Activated CD4-positive, alpha-beta memory T cell treated with anti-CD3 and anti-CD28 coated beads for 36 hours (primary cell): ENCODE measurements around the gene METTL24. TPM values are rescaled to one million over a fixed set of nuclear protein-coding genes. Genes with fewer than 3 reads are reported as not detected.

Experiments
- CTCF ChIA-PET: fragments of 350-600 bp; sonication (Branson Sonifier 250); formaldehyde crosslinking; loops from one replicate; lab custom pipeline; 2021; ENCODE audit warnings: antibody characterized with exemption, inconsistent platforms; lab: Charles Lee
- POLR2A ChIA-PET: fragments of 350-600 bp; sonication (Branson Sonifier 250); formaldehyde crosslinking; loops from one replicate; lab custom pipeline; 2021; ENCODE audit warnings: antibody characterized with exemption; lab: Charles Lee
- DNase-seq: peaks from one replicate; pipeline ENCODE4 v3.0.0-alpha.2; 2020
- H3K27ac Mint-ChIP-seq: one replicate; pipeline ENCODE4 v1.8.0; 2021; ENCODE audit warnings: mixed read lengths
- H3K27me3 Mint-ChIP-seq: one replicate; pipeline ENCODE4 v1.8.0; 2021; ENCODE audit warnings: mixed read lengths
- H3K36me3 Mint-ChIP-seq: one replicate; pipeline ENCODE4 v1.8.0; 2021; ENCODE audit warnings: mixed read lengths
- H3K4me1 Mint-ChIP-seq: one replicate; pipeline ENCODE4 v1.8.0; 2021; ENCODE audit warnings: low read depth, mixed read lengths
- H3K4me3 Mint-ChIP-seq: one replicate; pipeline ENCODE4 v1.8.0; 2021; ENCODE audit warnings: mild to moderate bottlenecking, mixed read lengths
- H3K9me3 Mint-ChIP-seq: one replicate; pipeline ENCODE4 v1.8.0; 2021; ENCODE audit warnings: mixed read lengths
- intact Hi-C: fragments of 100-400 bp; cut with micrococcal nuclease; formaldehyde crosslinking; loops from one replicate; pipeline ENCODE4 v1.15.1; 2023
- total RNA-seq, 2 experiments: library from RNA; stranded (reverse); gene quantifications; one replicate each; pipeline ENCODE4 v1.2.3, GENCODE V29; 2021

The METTL24 gene
- total RNA-seq, 2 experiments from 2014 or later = not detected

DNA sequence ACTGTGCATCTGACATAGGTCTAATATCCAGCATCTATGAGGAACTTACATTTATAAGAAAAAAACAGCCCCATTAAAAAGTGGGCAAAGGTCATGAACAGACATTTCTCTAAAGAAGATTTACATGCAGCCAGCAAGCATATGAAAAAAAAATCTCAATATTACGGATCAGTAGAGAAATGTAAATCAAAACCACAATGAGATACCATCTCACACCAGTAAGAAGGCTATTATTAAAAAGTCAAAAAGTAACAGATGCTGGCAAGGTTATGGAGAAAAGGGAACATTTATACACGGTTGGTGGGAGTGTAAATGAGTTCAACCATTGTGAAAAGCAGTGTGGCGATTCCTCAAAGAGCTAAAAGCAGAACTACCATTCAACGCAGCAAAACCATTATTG lies 13.1 kb downstream of the METTL24 start:
- Mint-ChIP-seq H3K9me3 (no peaks in the 10 kb centered on the region), H3K4me3 (no peak overlapping the region), H3K27me3 (no peaks in the 10 kb centered on the region), H3K27ac (no peak overlapping the region), H3K4me1 (no peaks in the 10 kb centered on the region), H3K36me3 (no peaks in the 10 kb centered on the region)
- DNase-seq = no peak
- intact Hi-C loops = no loop called here
- POLR2A ChIA-PET = no interaction called here
- CTCF ChIA-PET = no interaction called here

DNA sequence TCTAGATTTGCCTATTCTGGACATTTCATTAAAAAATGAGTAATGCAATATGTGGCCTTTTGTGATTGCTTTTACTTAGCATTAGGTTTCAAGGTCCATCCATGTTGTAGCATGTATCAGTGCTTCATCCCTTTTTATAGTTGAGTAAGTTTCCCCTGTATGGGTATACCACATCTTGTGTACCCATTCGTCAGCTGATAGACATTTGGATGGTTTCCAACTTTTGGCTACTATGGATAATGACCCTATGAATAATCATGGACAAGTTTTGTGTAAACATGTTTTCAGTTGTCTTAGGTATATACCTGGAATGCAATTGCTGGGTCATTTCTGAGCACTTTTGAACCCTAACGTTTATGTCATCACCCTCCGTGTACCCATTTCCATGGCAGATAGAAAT lies 15.4 kb downstream of the METTL24 start:
- H3K4me1 Mint-ChIP-seq = no peaks in the 10 kb centered on the region
- CTCF ChIA-PET = no interaction called here
- H3K27ac Mint-ChIP-seq = no peak overlapping the region
- H3K9me3 Mint-ChIP-seq = no peaks in the 10 kb centered on the region
- DNase-seq = no peak
- POLR2A ChIA-PET = no interaction called here
- H3K36me3 Mint-ChIP-seq = no peaks in the 10 kb centered on the region
- intact Hi-C loops = no loop called here
- H3K27me3 Mint-ChIP-seq = no peaks in the 10 kb centered on the region
- H3K4me3 Mint-ChIP-seq = no peak overlapping the region

DNA sequence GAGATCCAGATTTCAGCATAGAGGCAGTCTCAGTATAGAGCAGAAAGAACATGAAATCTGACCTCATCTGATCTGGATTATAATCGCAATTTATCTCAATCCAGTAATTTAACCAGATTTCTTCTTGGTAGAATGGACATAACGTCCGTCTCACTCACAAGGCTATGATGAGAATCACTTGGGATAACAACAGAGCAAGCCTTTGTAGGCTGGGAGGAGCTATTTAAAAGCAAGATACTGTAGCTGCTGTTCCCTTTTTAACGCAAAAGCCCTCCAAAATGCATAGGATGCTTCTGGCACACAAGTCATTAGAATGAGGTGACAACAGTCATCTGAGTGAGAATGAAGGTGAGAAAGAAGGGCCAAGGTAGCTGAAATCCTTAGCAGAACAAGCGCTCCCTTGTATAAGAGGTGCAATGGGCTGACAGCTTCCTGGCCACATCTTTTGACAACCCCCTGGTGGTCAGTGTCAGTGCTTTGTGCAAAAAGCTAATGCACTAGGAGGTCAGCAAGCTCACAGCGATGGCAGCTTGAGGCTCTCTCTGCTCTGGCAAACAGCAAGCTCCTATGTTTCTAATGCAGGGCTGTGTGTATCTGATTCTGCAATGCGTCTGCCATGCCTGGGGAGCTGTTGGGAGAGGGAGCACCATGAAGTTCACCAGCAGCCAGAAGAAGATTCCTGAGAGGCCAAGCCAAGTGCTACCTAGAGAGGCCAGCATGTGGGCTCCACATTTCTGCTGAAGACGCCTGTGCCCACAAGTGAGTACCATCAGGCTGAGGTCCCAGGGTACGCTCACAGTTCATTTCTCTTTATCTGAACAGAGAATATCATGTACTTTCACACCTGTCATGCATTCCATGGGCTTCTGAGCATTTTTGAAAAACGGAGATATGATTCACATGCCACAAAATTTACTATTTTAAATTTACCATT lies 16.2 kb downstream of the METTL24 start:
- Mint-ChIP-seq H3K9me3 (no peaks in the 10 kb centered on the region), H3K4me1 (no peaks in the 10 kb centered on the region), H3K4me3 (no peak overlapping the region), H3K27me3 (no peaks in the 10 kb centered on the region), H3K27ac (no peak overlapping the region), H3K36me3 (no peaks in the 10 kb centered on the region)
- CTCF ChIA-PET = no interaction called here
- DNase-seq = no peak
- POLR2A ChIA-PET = no interaction called here
- intact Hi-C loops = no loop called here

DNA sequence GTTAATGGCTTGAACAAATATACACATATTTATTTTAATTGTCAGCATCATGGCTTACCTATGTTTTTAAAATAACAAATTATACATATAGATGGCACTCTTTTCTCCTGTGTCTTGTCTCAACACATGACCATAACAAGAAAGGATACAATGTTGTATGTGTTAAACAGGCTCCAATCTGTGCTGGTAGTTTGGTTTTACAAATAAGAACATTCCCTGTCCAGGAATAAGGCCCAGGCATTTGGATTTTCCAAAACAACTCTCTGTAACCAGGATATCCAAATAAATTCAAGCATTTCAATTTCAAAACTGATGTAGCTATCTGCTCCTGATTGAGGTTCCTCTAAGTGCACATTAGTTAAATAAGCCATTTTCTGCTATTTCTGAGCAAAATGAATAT lies 17.1 kb downstream of the METTL24 start:
- H3K4me1 Mint-ChIP-seq = no peaks in the 10 kb centered on the region
- ChIA-PET CTCF (no interaction called here), POLR2A (no interaction called here)
- peaks cover 3% of the 10 kb centered on the region for H3K27me3 Mint-ChIP-seq
- no peak overlapping the region for H3K27ac Mint-ChIP-seq
- H3K9me3 Mint-ChIP-seq = no peaks in the 10 kb centered on the region
- no peak overlapping the region for H3K4me3 Mint-ChIP-seq
- DNase-seq = no peak
- intact Hi-C loops = no loop called here
- H3K36me3 Mint-ChIP-seq = no peaks in the 10 kb centered on the region

DNA sequence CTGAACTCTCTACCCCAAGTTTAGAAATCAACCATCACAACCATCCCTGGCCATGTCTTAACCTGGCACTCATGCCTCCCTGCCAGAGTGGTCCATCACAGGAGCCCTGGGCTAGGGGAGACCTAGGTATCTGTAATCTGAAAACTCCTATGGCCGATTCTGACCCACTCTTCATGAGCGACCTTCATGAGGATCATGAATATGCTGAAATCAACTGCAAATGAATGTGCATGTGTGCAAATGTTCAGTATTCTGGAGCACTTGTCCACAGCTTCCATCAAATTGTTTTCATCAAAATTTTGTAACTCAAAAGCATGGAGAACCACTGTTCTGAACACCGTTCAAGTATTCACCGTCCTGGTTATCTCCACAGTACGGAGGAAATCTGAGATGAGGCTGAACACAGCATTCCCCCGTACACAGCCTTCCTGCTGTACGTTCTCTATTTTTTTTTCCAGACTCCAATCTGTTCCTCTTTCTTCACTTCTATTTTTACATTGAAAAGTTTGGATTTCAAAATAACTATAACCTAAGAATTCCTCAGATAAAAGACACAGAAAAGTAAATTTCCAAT lies 17.7 kb downstream of the METTL24 start:
- Mint-ChIP-seq H3K4me3 (no peak overlapping the region), H3K27me3 (peaks cover 6% of the 10 kb centered on the region), H3K4me1 (no peaks in the 10 kb centered on the region), H3K27ac (no peak overlapping the region), H3K36me3 (no peaks in the 10 kb centered on the region), H3K9me3 (no peaks in the 10 kb centered on the region)
- ChIA-PET CTCF (no interaction called here), POLR2A (no interaction called here)
- intact Hi-C loops = no loop called here
- DNase-seq = no peak

DNA sequence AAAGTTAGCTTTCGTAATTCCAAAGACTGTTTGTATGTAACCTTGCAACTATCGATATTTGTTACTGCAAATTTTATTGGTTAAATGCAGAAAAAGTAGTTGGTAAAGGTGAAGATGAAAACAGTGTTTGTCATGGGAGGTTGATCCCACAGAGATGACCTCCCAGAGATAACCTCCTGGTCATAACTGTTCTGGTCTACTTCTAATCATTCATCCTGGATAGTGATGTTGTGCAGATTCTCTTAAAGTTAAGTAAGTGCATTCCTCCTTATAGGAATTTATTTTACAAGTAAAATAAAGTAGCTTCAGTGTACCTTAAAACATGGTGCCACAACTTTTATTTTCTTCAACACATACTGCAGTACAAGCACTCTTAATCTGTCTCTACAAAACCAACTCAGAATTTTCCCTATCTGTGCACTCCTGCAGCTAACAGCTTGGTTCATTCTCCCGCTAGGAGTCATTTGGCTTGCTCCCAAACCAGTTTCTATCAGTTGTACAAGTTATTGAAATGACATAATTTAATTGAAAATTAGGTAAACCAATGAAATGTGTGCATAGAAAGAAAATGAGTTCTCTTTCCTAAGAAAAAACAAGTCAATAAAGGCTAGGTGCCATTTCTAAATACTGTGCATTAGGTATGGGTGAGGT lies 19.2 kb downstream of the METTL24 start:
- CTCF ChIA-PET = no interaction called here
- DNase-seq = no peak
- Mint-ChIP-seq H3K27ac (no peak overlapping the region), H3K4me3 (no peak overlapping the region), H3K9me3 (no peaks in the 10 kb centered on the region), H3K4me1 (no peaks in the 10 kb centered on the region), H3K36me3 (no peaks in the 10 kb centered on the region), H3K27me3 (peaks cover 9% of the 10 kb centered on the region)
- POLR2A ChIA-PET = no interaction called here
- intact Hi-C loops = no loop called here

DNA sequence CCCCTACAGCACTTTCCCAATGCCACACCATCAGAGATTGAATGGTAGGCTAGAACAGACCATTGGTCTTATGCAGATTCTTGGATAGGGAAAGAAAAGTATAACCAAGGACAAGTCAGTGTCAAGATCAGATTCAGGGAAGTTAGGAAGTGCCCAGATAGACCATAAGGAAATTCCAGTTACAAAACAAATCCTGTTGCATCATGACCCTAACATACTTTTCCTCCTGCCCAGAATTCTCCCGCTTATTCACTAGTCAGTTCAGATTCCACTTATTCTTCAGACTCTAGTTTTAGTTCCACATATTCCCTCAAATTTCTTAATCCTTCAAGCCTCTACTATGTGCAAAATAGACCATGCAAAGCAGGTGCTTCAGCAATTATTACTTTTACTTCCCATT lies 20.7 kb downstream of the METTL24 start:
- no peak for DNase-seq
- no peaks in the 10 kb centered on the region for H3K9me3 Mint-ChIP-seq
- H3K36me3 Mint-ChIP-seq = no peaks in the 10 kb centered on the region
- ChIA-PET CTCF (no interaction called here), POLR2A (no interaction called here)
- intact Hi-C loops = no loop called here
- no peak overlapping the region for H3K27ac Mint-ChIP-seq
- H3K4me1 Mint-ChIP-seq = no peaks in the 10 kb centered on the region
- H3K4me3 Mint-ChIP-seq = no peak overlapping the region
- H3K27me3 Mint-ChIP-seq = peaks cover 11% of the 10 kb centered on the region

DNA sequence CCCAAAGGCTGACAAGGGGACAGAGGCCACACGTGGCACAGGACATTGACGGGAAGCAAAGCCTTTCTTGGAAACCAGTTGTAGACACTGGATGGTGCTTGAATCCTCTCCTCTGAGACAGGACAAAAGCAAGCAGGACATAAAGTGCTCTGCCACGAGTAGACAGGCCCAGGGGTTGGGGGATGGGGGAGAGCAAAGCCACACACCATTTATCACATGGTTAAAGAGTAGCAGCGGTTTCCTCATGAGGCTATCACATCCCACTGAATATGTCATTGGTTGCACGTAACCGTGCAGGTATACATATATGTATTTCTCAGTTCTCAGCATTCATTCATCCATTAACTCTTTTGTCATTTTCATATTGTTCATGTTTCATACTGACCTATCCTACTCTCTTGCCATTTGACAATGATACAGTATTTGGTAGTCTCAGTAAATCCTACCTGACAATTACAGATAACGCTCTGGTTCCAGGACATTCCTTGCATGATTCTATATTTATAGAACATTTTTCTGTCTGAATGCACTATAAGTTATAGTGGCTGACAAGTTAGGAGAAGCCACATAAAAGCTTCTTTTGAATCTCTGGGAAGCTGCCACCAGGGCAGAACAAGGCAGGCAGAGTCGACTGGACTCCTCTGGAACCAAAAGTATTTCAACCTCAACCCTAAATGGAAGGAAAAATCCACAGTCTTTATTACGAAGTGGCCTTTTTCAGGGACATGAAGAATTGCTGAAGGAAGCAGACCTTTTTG lies 23.5 kb downstream of the METTL24 start:
- no peaks in the 10 kb centered on the region for H3K36me3 Mint-ChIP-seq
- no peak overlapping the region for H3K27ac Mint-ChIP-seq
- H3K27me3 Mint-ChIP-seq = peaks cover 11% of the 10 kb centered on the region
- intact Hi-C loops = no loop called here
- no peak overlapping the region for H3K4me3 Mint-ChIP-seq
- H3K4me1 Mint-ChIP-seq = no peaks in the 10 kb centered on the region
- ChIA-PET CTCF (interaction anchor here (1.1 kb wide), 1 partner anchor 56 kb away, joined by 3 read pairs; no protein-coding TSS in a partner anchor), POLR2A (no interaction called here)
- DNase-seq = no peak
- H3K9me3 Mint-ChIP-seq = no peaks in the 10 kb centered on the region

DNA sequence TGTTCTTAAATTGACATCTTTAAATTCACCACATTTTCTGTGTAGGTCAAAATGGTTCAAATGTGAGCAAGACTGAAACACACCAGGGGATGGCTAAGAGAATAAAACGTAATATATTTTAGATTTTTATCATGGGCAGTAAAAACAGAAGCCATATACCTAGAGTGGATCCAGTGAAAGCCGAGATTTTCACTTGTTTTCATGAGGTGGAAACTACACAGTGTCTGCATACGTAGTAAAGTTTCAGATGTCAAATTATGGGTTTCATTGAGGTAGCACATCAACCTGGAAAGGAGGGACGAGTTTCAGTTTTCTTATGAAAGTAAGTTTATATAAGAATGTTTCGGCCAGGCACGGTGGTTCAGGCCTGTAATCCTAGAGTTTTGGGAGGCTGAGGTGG lies 25.9 kb downstream of the METTL24 start:
- no peak for DNase-seq
- ChIA-PET CTCF (no interaction called here), POLR2A (no interaction called here)
- Mint-ChIP-seq H3K4me1 (no peaks in the 10 kb centered on the region), H3K4me3 (no peak overlapping the region), H3K27me3 (peaks cover 11% of the 10 kb centered on the region), H3K27ac (no peak overlapping the region), H3K36me3 (no peaks in the 10 kb centered on the region), H3K9me3 (no peaks in the 10 kb centered on the region)
- intact Hi-C loops = no loop called here

DNA sequence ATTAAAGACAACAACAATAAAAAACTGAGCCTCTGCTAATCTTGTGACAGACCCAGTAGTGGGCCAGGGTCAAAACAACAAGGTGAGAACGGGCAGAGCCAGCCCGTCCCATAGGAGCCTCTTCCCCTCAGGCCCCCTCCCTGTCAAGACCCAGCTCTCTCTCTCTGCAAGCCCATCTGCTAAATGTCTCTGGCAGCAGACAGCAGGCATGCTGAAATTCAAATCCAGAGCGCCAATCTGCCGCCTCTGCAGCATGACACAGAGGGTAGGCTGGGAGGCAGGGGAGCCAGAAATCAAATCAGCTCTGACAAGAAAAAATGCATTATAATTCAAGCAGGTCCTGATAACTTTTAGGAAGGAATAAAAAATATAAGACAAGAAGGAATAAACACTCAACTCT lies 26.3 kb downstream of the METTL24 start:
- peaks cover 11% of the 10 kb centered on the region for H3K27me3 Mint-ChIP-seq
- intact Hi-C loops = no loop called here
- CTCF ChIA-PET = no interaction called here
- H3K36me3 Mint-ChIP-seq = no peaks in the 10 kb centered on the region
- no peak overlapping the region for H3K4me3 Mint-ChIP-seq
- H3K9me3 Mint-ChIP-seq = no peaks in the 10 kb centered on the region
- H3K4me1 Mint-ChIP-seq = no peaks in the 10 kb centered on the region
- H3K27ac Mint-ChIP-seq = no peak overlapping the region
- POLR2A ChIA-PET = no interaction called here
- DNase-seq = no peak

DNA sequence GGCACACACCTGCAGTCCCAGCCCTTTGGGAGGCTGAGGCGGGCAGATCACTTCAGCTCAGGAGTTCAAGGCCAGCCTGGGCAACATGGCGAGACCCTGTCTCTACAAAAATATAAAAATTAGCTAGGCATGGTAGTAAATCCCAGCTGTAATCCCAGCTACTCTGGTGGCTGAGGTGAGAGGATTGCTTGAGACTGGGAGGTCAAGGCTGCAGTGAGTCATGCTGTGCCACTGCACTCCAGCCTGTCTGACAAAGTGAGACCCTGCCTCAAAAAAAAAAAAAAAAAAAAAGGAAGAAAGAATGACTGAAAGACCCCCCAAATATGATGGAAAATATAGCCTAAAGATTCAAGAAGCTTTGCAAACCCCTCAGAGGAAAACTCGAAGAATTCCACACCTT lies 26.8 kb downstream of the METTL24 start:
- no peaks in the 10 kb centered on the region for H3K4me1 Mint-ChIP-seq
- ChIA-PET CTCF (no interaction called here), POLR2A (no interaction called here)
- H3K36me3 Mint-ChIP-seq = no peaks in the 10 kb centered on the region
- no peak overlapping the region for H3K27ac Mint-ChIP-seq
- intact Hi-C loops = no loop called here
- H3K9me3 Mint-ChIP-seq = no peaks in the 10 kb centered on the region
- H3K4me3 Mint-ChIP-seq = no peak overlapping the region
- H3K27me3 Mint-ChIP-seq = peaks cover 8% of the 10 kb centered on the region
- DNase-seq = no peak
